Keratinocyte (primary cell): Measurements from ENCODE around the gene SWAP70. TPM values are rescaled to one million over a fixed set of nuclear protein-coding genes. Genes with fewer than 3 reads are reported as not detected.

Experiments used
- DNase-seq: peaks from one replicate; pipeline ENCODE4 v3.0.0-alpha.2; 2011; ENCODE audit warnings: low read depth, missing footprints, low spot score
- FAIRE-seq: peaks from 2 replicates; lab custom pipeline; 2011; peaks lifted over from hg19 to GRCh38; lab: Jason Lieb, UNC
- H2AFZ ChIP-seq: 2 replicates; pipeline ENCODE4 v1.6.0; 2012; ENCODE audit warnings: low read length, control low read depth, inconsistent platforms; ENCODE audit not compliant: control insufficient read depth
- H3K27ac ChIP-seq: 2 replicates; pipeline ENCODE4 v1.5.1; 2011; ENCODE audit warnings: low read length; ENCODE audit not compliant: control insufficient read depth, insufficient read depth
- H3K27me3 ChIP-seq: 3 replicates; pipeline ENCODE4 v1.6.0; 2011; ENCODE audit warnings: low read length; ENCODE audit not compliant: control insufficient read depth, insufficient read depth; ENCODE audit errors: extremely low read depth
- H3K36me3 ChIP-seq, 2 experiments: 2 replicates in 1 of 2; 3 replicates in 1 of 2; pipeline ENCODE4 v1.5.1; 2011; ENCODE audit warnings: low read length in 2 of 2, mild to moderate bottlenecking in 1 of 2; ENCODE audit not compliant: control insufficient read depth in 2 of 2, insufficient read depth in 2 of 2; ENCODE audit errors: extremely low read depth in 1 of 2
- H3K4me1 ChIP-seq: 3 replicates; pipeline ENCODE4 v1.5.1; 2011; ENCODE audit warnings: low read length; ENCODE audit not compliant: control insufficient read depth, insufficient read depth; ENCODE audit errors: extremely low read depth
- H3K4me2 ChIP-seq: 3 replicates; pipeline ENCODE4 v1.6.0; 2011; ENCODE audit warnings: low read depth, low read length; ENCODE audit not compliant: control insufficient read depth, insufficient read depth; ENCODE audit errors: extremely low read depth
- H3K4me3 ChIP-seq, 3 experiments: fragments of 200-600 bp in 1 of 3; sonication (generic) in 1 of 3; 2 replicates in 2 of 3; 3 replicates in 1 of 3; pipeline ENCODE4 v1.5.1; 2011 to 2016; ENCODE audit warnings: low read length in 3 of 3, mild to moderate bottlenecking in 3 of 3, control low read depth in 2 of 3, inconsistent platforms in 1 of 3, low read depth in 1 of 3, mixed read lengths in 1 of 3, mixed run types in 1 of 3, moderate library complexity in 1 of 3; ENCODE audit not compliant: control insufficient read depth in 2 of 3, insufficient read depth in 2 of 3; ENCODE audit errors: extremely low read depth in 1 of 3
- H3K79me2 ChIP-seq: 2 replicates; pipeline ENCODE4 v1.6.0; 2012; ENCODE audit warnings: low read length; ENCODE audit not compliant: control insufficient read depth, insufficient read depth
- H3K9ac ChIP-seq: 3 replicates; pipeline ENCODE4 v1.6.0; 2011; ENCODE audit warnings: low read length; ENCODE audit not compliant: control insufficient read depth, insufficient read depth; ENCODE audit errors: extremely low read depth
- H3K9me1 ChIP-seq: 3 replicates; pipeline ENCODE4 v1.6.0; 2011; ENCODE audit warnings: low read length; ENCODE audit not compliant: control insufficient read depth, insufficient read depth; ENCODE audit errors: extremely low read depth
- H3K9me3 ChIP-seq: 2 replicates; pipeline ENCODE4 v1.5.1; 2012; ENCODE audit warnings: low read depth, low read length; ENCODE audit not compliant: control insufficient read depth
- H4K20me1 ChIP-seq: 3 replicates; pipeline ENCODE4 v1.6.0; 2011; ENCODE audit warnings: low read length; ENCODE audit not compliant: control insufficient read depth, insufficient read depth; ENCODE audit errors: extremely low read depth
- EZH2 ChIP-seq: IDR thresholded peaks from one replicate; pipeline ENCODE4 v1.6.1; 2012; ENCODE audit warnings: inconsistent platforms, mild to moderate bottlenecking, low read length, moderate library complexity
- dilution Hi-C: fragments of 300-500 bp; cut with MboI; formaldehyde crosslinking; loops from one replicate; pipeline ENCODE4 v1.7.0; 2020; ENCODE audit warnings: low sequenced_read_pairs; ENCODE audit not compliant: extremely low pct_ligation_motif_present
- polyA plus RNA-seq, 5 experiments: library from polyadenylated mRNA; depleted of rRNA in 3 of 5; stranded (reverse) in 3 of 5; stranded (forward) in 1 of 5; unstranded in 1 of 5; fragments of >200 nt; gene quantifications; 1 replicate in 1 of 5; 2 replicates in 3 of 5; 3 replicates in 1 of 5; pipeline versions ENCODE4 v1.2.1 to v1.2.3, GENCODE V29; 2011 to 2012; ENCODE audit warnings: missing spikeins in 2 of 5, low read depth in 1 of 5, low replicate concordance in 1 of 5
- TF ChIP-seq, protein P1 (sequence below), 3 experiments: IDR thresholded peaks in 1 of 3; conservative IDR thresholded peaks in 1 of 3; optimal IDR thresholded peaks in 1 of 3; 2 replicates in 2 of 3; 3 replicates in 1 of 3; pipeline versions ENCODE3 to v1.5.1; 2011; ENCODE audit warnings: low read length in 3 of 3, mild to moderate bottlenecking in 3 of 3, moderate library complexity in 2 of 3, control low read depth in 1 of 3, inconsistent platforms in 1 of 3; ENCODE audit not compliant: insufficient read depth in 2 of 3; ENCODE audit errors: extremely low read depth in 1 of 3

Gene SWAP70
- polyA plus RNA-seq, 1 donor (not counting 4 experiments of a cell fraction or from before 2014, with no cell fraction given): 28.5 TPM

DNA sequence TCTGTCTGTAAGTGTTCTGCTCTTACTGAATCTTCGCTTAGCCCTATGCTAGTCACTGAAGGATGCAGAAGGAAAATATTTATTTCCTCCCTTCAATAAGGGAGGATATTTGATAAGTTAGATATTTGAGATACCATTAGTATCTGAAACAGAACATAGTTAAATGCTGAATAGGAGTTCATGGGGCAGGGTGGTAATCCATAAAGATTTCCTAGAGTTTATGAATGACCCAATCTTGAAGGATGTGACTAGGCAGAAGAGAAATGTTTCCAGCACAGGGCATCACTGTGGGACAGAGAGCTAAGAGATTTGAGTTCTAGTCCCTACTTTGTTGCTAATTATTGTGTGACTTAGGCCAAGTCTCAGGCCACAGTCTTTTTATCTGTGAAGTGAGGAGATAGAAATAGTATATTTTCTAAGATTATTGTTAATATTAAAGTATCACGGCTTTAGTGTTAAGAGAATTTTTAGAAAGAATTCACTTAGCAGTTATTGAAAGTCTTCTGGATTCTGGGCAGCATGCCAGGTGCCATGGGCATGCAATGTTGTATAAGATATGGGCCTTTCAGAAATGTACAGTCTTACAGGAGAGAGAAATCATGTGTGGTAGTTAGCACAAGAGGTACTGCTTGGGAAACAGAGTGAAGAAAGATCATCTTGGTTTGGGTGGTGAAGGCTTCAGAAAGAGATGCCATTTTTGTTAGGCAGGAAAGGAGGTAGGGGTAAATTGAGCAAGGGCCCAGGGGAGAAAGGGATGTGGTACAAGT, 24.0 kb downstream of the SWAP70 start:
- Histone ChIP-seq H3K4me1 (peaks cover 48% of the 10 kb centered on the region), H3K4me2 (peak overlapping the region; percentile 55), H3K4me3 (no peak overlapping the region), H3K36me3 (peaks cover 1 to 2% of the 10 kb centered on the region in 2 experiments), H3K79me2 (peaks cover 59% of the 10 kb centered on the region), H2AFZ (no peak overlapping the region), H3K9ac (no peak overlapping the region), H3K9me1 (peaks cover 2% of the 10 kb centered on the region), H4K20me1 (no peaks in the 10 kb centered on the region), H3K27ac (peak overlapping the region; percentile 59), H3K27me3 (no peaks in the 10 kb centered on the region), H3K9me3 (no peaks in the 10 kb centered on the region)
- no peak for DNase-seq
- peak; percentile 20 for FAIRE-seq
- no peak for TF ChIP-seq EZH2
- TF ChIP-seq, protein P1, sequence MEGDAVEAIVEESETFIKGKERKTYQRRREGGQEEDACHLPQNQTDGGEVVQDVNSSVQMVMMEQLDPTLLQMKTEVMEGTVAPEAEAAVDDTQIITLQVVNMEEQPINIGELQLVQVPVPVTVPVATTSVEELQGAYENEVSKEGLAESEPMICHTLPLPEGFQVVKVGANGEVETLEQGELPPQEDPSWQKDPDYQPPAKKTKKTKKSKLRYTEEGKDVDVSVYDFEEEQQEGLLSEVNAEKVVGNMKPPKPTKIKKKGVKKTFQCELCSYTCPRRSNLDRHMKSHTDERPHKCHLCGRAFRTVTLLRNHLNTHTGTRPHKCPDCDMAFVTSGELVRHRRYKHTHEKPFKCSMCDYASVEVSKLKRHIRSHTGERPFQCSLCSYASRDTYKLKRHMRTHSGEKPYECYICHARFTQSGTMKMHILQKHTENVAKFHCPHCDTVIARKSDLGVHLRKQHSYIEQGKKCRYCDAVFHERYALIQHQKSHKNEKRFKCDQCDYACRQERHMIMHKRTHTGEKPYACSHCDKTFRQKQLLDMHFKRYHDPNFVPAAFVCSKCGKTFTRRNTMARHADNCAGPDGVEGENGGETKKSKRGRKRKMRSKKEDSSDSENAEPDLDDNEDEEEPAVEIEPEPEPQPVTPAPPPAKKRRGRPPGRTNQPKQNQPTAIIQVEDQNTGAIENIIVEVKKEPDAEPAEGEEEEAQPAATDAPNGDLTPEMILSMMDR (optimal IDR thresholded peaks at IDR 0.05 in 1 of 3, IDR thresholded peaks at IDR 0.05 in 1 of 3, conservative IDR thresholded peaks at IDR 0.05 in 1 of 3; ENCODE audit: extremely low read depth in 1 of 3, insufficient read depth in 2 of 3, low read length in 3 of 3): no peak
- dilution Hi-C loops: no loop called here

DNA sequence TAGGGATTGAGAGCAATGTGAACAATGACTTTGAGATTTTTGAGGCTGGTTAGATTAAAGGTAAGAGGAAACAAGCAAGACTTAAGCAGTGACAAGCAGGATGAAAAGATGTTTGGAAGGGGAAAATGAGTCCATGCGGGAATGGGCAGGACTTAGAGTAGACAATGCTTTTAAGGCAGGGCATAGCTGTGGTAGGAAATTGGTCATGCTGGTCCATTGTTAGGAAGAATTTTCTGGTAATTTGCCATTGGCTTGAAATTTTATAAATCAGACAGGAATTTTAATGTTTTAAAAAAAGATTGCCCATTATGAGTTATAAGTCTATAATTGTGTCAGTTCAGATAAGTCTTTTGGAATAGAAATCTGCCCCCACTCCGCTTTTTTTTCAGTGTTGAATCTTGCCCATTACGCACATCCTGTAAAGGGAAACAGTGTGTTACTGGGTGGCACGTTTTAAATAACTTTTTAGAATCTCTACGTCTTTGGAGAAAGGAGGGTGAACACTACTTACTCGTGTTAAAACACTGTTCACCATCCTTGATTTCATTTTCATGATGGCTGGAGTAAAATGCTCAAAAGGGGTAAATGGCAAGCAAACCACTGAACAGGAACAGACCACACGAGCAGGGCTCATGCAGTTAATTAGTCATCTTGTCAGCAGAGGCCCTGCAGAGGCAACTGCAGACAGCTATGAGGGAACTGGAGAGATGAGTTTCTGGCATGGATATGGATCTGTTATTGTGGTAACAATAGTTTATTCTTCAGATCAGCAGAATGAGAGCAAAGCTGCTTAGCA, 25.0 kb downstream of the SWAP70 start:
- TF ChIP-seq, protein P1 (optimal IDR thresholded peaks at IDR 0.05 in 1 of 3, IDR thresholded peaks at IDR 0.05 in 1 of 3, conservative IDR thresholded peaks at IDR 0.05 in 1 of 3; ENCODE audit: extremely low read depth in 1 of 3, insufficient read depth in 2 of 3, low read length in 3 of 3): no peak
- no peak for TF ChIP-seq EZH2
- peak overlapping the region; percentile 59 for H3K27ac ChIP-seq
- H2AFZ ChIP-seq: no peak overlapping the region
- H3K9me1 ChIP-seq: peaks cover 2% of the 10 kb centered on the region
- H3K27me3 ChIP-seq: no peaks in the 10 kb centered on the region
- no peaks in the 10 kb centered on the region for H4K20me1 ChIP-seq
- FAIRE-seq (peak; percentile 91), DNase-seq (no peak)
- H3K79me2 ChIP-seq: peaks cover 54% of the 10 kb centered on the region
- peak overlapping the region; percentile 48 for H3K9ac ChIP-seq
- peaks cover 59% of the 10 kb centered on the region for H3K4me1 ChIP-seq
- H3K9me3 ChIP-seq: no peaks in the 10 kb centered on the region
- H3K36me3 ChIP-seq: peaks cover 1 to 2% of the 10 kb centered on the region in 2 experiments
- H3K4me3 ChIP-seq: peak overlapping the region in 1 of 3 experiments; percentile 3
- dilution Hi-C loops: no loop called here
- H3K4me2 ChIP-seq: peak overlapping the region; percentile 55
